Neural cell (in vitro differentiated cells): ENCODE data around the gene CRCP. TPM values are rescaled to one million over a fixed set of nuclear protein-coding genes. Genes with fewer than 3 reads are reported as not detected.
A peak's percentile ranks its signal among the peaks of the same experiment; 100 is the strongest.

ENCODE experiments used
- H2AFZ ChIP-seq: fragments of 200-600, 300-800 bp; sonication (generic), shearing (Covaris generic); 2 replicates; pipeline ENCODE4 v1.6.0; 2014; ENCODE audit warnings: low read depth, mild to moderate bottlenecking, antibody characterized with exemption, low read length, moderate library complexity
- H3F3A ChIP-seq: fragments of 200-600 bp; shearing (Covaris generic); 2 replicates; pipeline ENCODE4 v1.6.1; 2016; ENCODE audit warnings: mild to moderate bottlenecking, moderate library complexity, mixed read lengths, antibody characterized with exemption, low read length; ENCODE audit not compliant: insufficient read depth, poor library complexity, severe bottlenecking
- H3K27ac ChIP-seq: fragments of 200-600, 300-800 bp; sonication (generic), shearing (Covaris generic); 2 replicates; pipeline ENCODE4 v1.5.1; 2014; ENCODE audit warnings: mild to moderate bottlenecking, low read length, moderate library complexity
- H3K27me3 ChIP-seq: fragments of 300-800, 200-600 bp; sonication (generic), shearing (Covaris generic); 2 replicates; pipeline ENCODE4 v1.6.0; 2014; ENCODE audit warnings: mild to moderate bottlenecking, low read depth, low read length, moderate library complexity; ENCODE audit not compliant: insufficient read depth
- H3K36me3 ChIP-seq: fragments of 300-800, 200-600 bp; sonication (generic), shearing (Covaris generic); 2 replicates; pipeline ENCODE4 v1.5.1; 2014; ENCODE audit warnings: mild to moderate bottlenecking, antibody characterized with exemption, low read length, moderate library complexity; ENCODE audit not compliant: insufficient read depth
- H3K4me2 ChIP-seq: fragments of 300-800, 200-600 bp; sonication (generic), shearing (Covaris generic); 2 replicates; pipeline ENCODE4 v1.6.0; 2014; ENCODE audit warnings: mild to moderate bottlenecking, low read length
- H3K4me3 ChIP-seq: fragments of 300-800, 200-600 bp; sonication (generic), shearing (Covaris generic); 2 replicates; pipeline ENCODE4 v1.5.1; 2014; ENCODE audit warnings: mild to moderate bottlenecking, low read length, moderate library complexity
- H3K79me2 ChIP-seq: fragments of 200-600 bp; shearing (Covaris generic); replicated peaks from 2 replicates; pipeline ENCODE4 v1.6.0; 2014; ENCODE audit warnings: mild to moderate bottlenecking, low read length, moderate library complexity; ENCODE audit not compliant: insufficient read depth
- H3K9ac ChIP-seq: fragments of 300-800, 200-600 bp; sonication (generic), shearing (Covaris generic); 2 replicates; pipeline ENCODE4 v1.6.1; 2016; ENCODE audit warnings: mild to moderate bottlenecking, low read length, mixed read lengths
- H3K9me2 ChIP-seq: fragments of 200-600 bp; shearing (Covaris generic); 2 replicates; pipeline ENCODE4 v1.6.1; 2016; ENCODE audit warnings: mild to moderate bottlenecking, low read length, mixed read lengths; ENCODE audit not compliant: insufficient read depth
- H3K9me3 ChIP-seq: fragments of 200-600, 300-800 bp; sonication (generic), shearing (Covaris generic); 2 replicates; pipeline ENCODE4 v1.6.1; 2016; ENCODE audit warnings: mild to moderate bottlenecking, mixed run types, low read length, moderate library complexity, mixed read lengths
- H4K20me1 ChIP-seq: fragments of 200-600 bp; shearing (Covaris generic); 2 replicates; pipeline ENCODE4 v1.6.1; 2016; ENCODE audit warnings: mild to moderate bottlenecking, mixed run types; ENCODE audit not compliant: insufficient read depth
- CTCF ChIP-seq: fragments of 450-650 bp; IDR thresholded peaks from 2 replicates; pipeline ENCODE4 v1.5.1; 2014; ENCODE audit warnings: antibody characterized with exemption, mild to moderate bottlenecking, moderate library complexity; ENCODE audit not compliant: poor library complexity, severe bottlenecking
- EP300 ChIP-seq: fragments of 450-650 bp; conservative IDR thresholded peaks from 2 replicates; pipeline ENCODE4 v1.6.1; 2014; ENCODE audit warnings: antibody characterized with exemption, mild to moderate bottlenecking, moderate library complexity; ENCODE audit not compliant: poor library complexity, severe bottlenecking
- EZH2 ChIP-seq: fragments of 200-600, 300-800 bp; shearing (Covaris generic), sonication (generic); IDR thresholded peaks from 2 replicates; pipeline ENCODE4 v1.6.1; 2014; ENCODE audit warnings: antibody characterized with exemption, low read length, borderline replicate concordance, mild to moderate bottlenecking; ENCODE audit not compliant: insufficient read depth, poor library complexity, severe bottlenecking
- MXI1 ChIP-seq: fragments of 450-650 bp; conservative IDR thresholded peaks from 2 replicates; pipeline ENCODE4 v1.6.1; 2014; ENCODE audit warnings: antibody characterized with exemption, mild to moderate bottlenecking; ENCODE audit not compliant: poor library complexity, severe bottlenecking
- POLR2AphosphoS5 ChIP-seq: IDR thresholded peaks from 2 replicates; pipeline ENCODE4 v1.6.1; 2012
- RAD21 ChIP-seq: fragments of 450-650 bp; conservative IDR thresholded peaks from 2 replicates; pipeline ENCODE4 v1.6.1; 2014; ENCODE audit warnings: antibody characterized with exemption, mild to moderate bottlenecking, moderate library complexity
- REST ChIP-seq: IDR thresholded peaks from 2 replicates; pipeline ENCODE4 v1.6.1; 2012; ENCODE audit warnings: borderline replicate concordance
- SMC3 ChIP-seq: fragments of 450-650 bp; conservative IDR thresholded peaks from 2 replicates; pipeline ENCODE4 v1.6.1; 2014; ENCODE audit warnings: antibody characterized with exemption, mild to moderate bottlenecking, moderate library complexity; ENCODE audit not compliant: poor library complexity
- TAF1 ChIP-seq: IDR thresholded peaks from 2 replicates; pipeline ENCODE4 v1.6.1; 2012; ENCODE audit warnings: low read depth
- polyA plus RNA-seq: library from polyadenylated mRNA; depleted of rRNA; stranded (reverse); fragments of >200 nt; gene quantifications from 2 replicates; pipeline ENCODE4 v1.2.3, GENCODE V29; 2014

CRCP gene
- polyA plus RNA-seq, 1 donor from 2014 or later: 53.6 TPM

GRCh38 chr7:66095010-66095409 is 19.6 kb upstream of the CRCP start:
- Histone ChIP-seq H3K4me2 (no peak overlapping the region), H3K9me2 (no peaks in the 10 kb centered on the region), H3F3A (no peaks in the 10 kb centered on the region), H3K27ac (no peak overlapping the region), H3K9ac (no peak overlapping the region), H3K36me3 (no peaks in the 10 kb centered on the region), H3K9me3 (no peaks in the 10 kb centered on the region), H2AFZ (no peak overlapping the region), H3K27me3 (no peaks in the 10 kb centered on the region), H3K4me3 (no peak overlapping the region), H4K20me1 (no peaks in the 10 kb centered on the region), H3K79me2 (no peaks in the 10 kb centered on the region)
- no peak for TF ChIP-seq TAF1
- TF ChIP-seq SMC3: no peak
- TF ChIP-seq POLR2AphosphoS5: no peak
- TF ChIP-seq EZH2: no peak
- no peak for TF ChIP-seq EP300
- no peak for TF ChIP-seq REST
- no peak for TF ChIP-seq RAD21
- no peak for TF ChIP-seq MXI1
- TF ChIP-seq CTCF: no peak

- Histone ChIP-seq H2AFZ (peak overlapping the region; percentile 93), H3K9ac (peak overlapping the region; percentile 75)
Observed at GRCh38 chr7:66099232-66099550, 15.5 kb upstream of the CRCP start.

More at GRCh38 chr7:66099232-66099550, 15.5 kb upstream of the CRCP start:
- H3K4me3 ChIP-seq: no peak overlapping the region
- H3K27ac ChIP-seq: peak overlapping the region; percentile 87
- H3K9me2 ChIP-seq: no peaks in the 10 kb centered on the region
- no peaks in the 10 kb centered on the region for H3K9me3 ChIP-seq
- H3F3A ChIP-seq: no peaks in the 10 kb centered on the region
- no peaks in the 10 kb centered on the region for H4K20me1 ChIP-seq
- no peaks in the 10 kb centered on the region for H3K79me2 ChIP-seq
- no peak for TF ChIP-seq EZH2
- TF ChIP-seq SMC3: no peak
- TF ChIP-seq POLR2AphosphoS5: no peak
- TF ChIP-seq TAF1: no peak
- no peak for TF ChIP-seq RAD21
- TF ChIP-seq EP300: no peak
- no peak for TF ChIP-seq REST
- no peak for TF ChIP-seq CTCF
- no peak for TF ChIP-seq MXI1
- no peaks in the 10 kb centered on the region for H3K27me3 ChIP-seq
- H3K36me3 ChIP-seq: no peaks in the 10 kb centered on the region
- no peak overlapping the region for H3K4me2 ChIP-seq
